GM12891 (cell line): Measurements from ENCODE around the gene PTPN13.

Experiments
- POLR2A ChIP-seq: IDR thresholded peaks from 2 replicates; pipeline ENCODE4 v1.6.1; 2011; ENCODE audit warnings: low read depth, low read length, control low read depth
- POLR2AphosphoS5 ChIP-seq: IDR thresholded peaks from 2 replicates; pipeline ENCODE4 v1.6.1; 2011; ENCODE audit warnings: low read depth, low read length, control low read depth
- SPI1 ChIP-seq: IDR thresholded peaks from 2 replicates; pipeline ENCODE4 v1.6.1; 2011; ENCODE audit warnings: low read depth, low read length, control low read depth

- no peak for TF ChIP-seq POLR2AphosphoS5
- no peak for TF ChIP-seq POLR2A
- no peak for TF ChIP-seq SPI1
Measured at GRCh38 chr4:86586626-86587380, 7.3 kb upstream of the PTPN13 start.
